Epithelial cell of esophagus (primary cell): Measurements from ENCODE around the gene FAM120A.

ENCODE experiments used
- DNase-seq: peaks from one replicate; pipeline ENCODE4 v3.0.0; 2010; ENCODE audit warnings: low read depth
- H3K4me3 ChIP-seq: 2 replicates; pipeline ENCODE4 v1.5.1; 2011; ENCODE audit warnings: mild to moderate bottlenecking, low read length, control low read depth
- CTCF ChIP-seq: IDR thresholded peaks from 2 replicates; pipeline ENCODE4 v1.5.1; 2011; ENCODE audit warnings: low read depth, mild to moderate bottlenecking, low read length, control low read depth, inconsistent platforms; ENCODE audit not compliant: insufficient read depth; ENCODE audit errors: missing control alignments

The FAM120A gene

GRCh38 chr9:93417538-93417937 is 33.9 kb upstream of the FAM120A start:
- DNase-seq, result no peak
- no peak for TF ChIP-seq CTCF

DNA sequence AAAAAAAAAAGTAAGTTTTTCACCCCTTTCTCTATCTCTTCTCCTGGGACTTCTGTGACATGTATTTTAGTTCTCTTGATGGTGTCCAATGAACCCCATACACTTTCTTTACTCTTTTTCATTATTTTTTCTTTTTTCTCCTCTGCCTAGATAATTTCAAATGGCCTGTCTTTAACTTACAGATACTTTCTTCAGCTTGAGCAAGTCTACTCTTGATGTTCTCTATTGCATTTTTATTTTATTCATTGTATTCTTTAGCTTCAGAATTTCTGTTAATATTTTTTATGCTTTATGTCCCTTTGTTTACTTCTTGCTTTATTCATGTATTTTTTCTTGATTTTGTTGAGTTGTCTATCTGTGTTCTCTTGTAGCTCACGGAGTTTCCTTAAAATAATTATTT is 32.5 kb upstream of the FAM120A start:
- TF ChIP-seq CTCF, result no peak
- no peak overlapping the region for H3K4me3 ChIP-seq
- DNase-seq, result no peak

More at GRCh38 chr9:93417538-93417937, 33.9 kb upstream of the FAM120A start:
- H3K4me3 ChIP-seq, result no peak overlapping the region

DNA sequence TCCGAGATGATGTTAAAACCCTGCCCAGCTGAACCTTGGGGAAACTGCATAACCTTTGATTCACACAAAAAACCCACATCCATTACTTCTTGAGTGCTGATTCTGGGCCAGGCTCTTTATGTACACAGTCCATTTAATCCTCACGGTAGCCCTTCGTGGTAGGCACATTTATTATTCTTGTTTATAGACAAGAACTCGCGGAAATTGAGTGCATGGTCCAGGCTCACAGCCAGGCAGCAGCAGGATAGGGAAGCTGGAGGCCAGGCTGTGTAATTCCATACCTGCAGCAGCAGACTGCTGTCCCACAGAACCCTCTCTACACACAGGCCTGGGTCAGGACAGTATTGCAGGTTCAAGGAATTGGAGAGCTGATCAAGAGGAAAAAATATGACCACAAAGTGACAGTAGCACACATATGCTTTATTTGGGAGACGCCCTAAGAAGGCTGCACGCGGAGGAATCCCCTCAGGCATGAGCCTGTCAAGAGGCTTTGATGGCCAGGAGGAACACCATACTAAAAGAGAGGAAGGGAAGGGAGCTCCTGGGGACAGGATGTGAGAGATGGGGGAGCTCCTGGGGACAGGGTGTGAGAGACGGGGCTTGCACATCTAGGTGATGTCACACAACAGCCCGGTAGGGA is 28.4 kb upstream of the FAM120A start:
- no peak overlapping the region for H3K4me3 ChIP-seq
- no peak for DNase-seq
- no peak for TF ChIP-seq CTCF

DNA sequence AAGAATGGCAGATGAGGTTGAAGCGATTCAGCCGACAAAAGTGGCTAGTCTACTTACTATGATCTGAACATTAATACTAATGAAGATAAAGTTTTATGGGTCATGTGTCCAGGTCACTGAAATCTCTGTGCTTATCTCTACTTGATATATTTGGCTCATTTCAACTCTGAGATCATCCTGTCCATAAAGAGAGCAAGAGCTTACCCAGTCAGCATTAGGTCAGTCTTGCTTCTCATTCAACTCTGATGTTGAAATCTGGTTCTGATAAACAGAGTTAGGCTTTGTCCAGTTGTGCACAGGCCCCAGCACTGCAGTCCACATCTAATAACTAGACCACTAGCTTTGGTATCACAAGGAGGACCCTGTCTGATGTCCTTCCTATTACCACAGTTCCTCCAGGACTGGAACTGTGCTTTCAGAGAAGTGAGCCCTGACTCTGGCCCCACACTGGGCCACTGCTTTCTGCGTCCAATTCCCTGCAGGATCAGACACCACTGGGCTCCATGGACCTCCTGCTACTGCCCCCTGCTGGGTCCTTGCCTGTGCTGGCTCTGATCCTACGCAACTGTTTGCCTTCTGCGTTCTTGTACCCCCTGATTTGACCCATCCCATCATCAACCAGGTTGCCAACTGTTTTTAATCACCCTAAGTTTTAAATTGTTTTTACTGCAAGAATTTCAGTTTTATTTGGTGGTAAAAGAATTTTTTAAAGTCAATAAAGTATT is 23.7 kb upstream of the FAM120A start:
- no peak overlapping the region for H3K4me3 ChIP-seq
- DNase-seq, result no peak
- no peak for TF ChIP-seq CTCF

GRCh38 chr9:93431539-93432105 is 19.9 kb upstream of the FAM120A start:
- no peak for DNase-seq
- TF ChIP-seq CTCF, result no peak
- no peak overlapping the region for H3K4me3 ChIP-seq

DNA sequence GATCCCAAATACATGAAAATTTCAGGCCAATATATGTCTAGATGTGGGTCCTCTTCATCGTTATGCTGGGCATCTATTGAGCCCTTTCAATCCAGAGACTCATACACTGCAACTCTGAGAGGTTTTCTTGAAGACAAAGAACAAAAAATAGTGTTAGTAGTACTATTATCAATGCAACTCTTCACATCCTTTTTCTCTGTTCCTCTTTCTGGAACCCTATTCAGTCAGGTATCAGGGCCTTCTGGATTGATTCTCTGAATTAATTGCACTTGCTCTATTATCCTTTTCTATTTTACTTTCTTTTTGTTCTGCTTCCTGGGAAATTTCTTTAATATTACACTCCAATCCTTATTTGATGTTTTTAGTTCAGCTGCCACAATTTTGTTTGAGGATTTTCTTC is 18.5 kb upstream of the FAM120A start:
- DNase-seq, result no peak
- H3K4me3 ChIP-seq, result no peak overlapping the region
- TF ChIP-seq CTCF, result no peak

DNA sequence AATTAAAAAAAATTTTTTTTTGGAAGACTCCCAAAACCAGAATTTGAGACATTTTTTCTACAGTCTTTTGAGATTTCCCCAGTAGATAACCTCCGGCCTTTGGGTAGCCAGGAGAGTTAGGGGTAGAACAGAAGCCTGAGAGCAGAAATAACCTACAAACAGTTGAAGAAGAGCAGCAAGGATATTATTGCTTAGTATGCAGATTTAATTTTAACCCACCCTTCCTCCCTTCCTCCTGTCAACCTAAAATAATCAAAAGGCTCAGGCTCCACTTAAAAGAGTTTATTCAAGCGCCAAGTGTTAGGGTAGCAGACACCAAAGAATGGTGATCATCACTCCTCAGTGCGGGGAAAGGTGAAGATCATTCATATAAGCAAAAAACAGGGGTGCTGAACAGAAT is 17.4 kb upstream of the FAM120A start:
- no peak for TF ChIP-seq CTCF
- no peak for DNase-seq
- H3K4me3 ChIP-seq, result no peak overlapping the region
